ENCODE results near the gene RPLP1.

Gene RPLP1

GRCh38 chr15:69499521-69500211 lies 47.0 kb downstream of the RPLP1 start:
- no peak for DNase-seq

GRCh38 chr15:69500339-69500738 lies 47.7 kb downstream of the RPLP1 start:
- DNase-seq = no peak

DNA sequence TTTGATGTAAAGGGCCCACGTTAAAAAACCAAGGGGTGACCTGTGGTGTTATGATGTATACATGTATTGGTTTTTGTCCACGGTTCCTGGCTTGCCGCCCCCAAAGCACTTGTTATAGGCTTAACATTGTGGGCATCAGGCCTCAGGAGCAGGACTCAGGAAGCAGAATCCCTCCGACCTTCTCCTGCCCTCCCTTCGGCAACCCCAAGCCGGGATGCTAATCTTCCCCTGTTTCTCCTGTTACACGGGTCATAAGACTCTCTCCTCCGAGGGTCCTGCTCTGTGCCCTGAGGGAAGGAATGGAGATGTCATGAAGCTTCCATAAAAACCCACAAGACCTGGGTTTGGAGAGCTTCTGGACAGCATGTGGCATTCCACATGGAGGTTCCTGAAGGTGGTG lies 48.8 kb downstream of the RPLP1 start:
- DNase-seq = no peak

- DNase-seq = no peak
These were observed 49.9 kb downstream of the RPLP1 start for GRCh38 chr15:69502470-69503045.

- no peak for DNase-seq
These were observed 51.9 kb downstream of the RPLP1 start for GRCh38 chr15:69504352-69505040.

Data from NCI-H1436 (cell line).